ENCODE measurements around the gene BRD7.

The BRD7 gene

DNA sequence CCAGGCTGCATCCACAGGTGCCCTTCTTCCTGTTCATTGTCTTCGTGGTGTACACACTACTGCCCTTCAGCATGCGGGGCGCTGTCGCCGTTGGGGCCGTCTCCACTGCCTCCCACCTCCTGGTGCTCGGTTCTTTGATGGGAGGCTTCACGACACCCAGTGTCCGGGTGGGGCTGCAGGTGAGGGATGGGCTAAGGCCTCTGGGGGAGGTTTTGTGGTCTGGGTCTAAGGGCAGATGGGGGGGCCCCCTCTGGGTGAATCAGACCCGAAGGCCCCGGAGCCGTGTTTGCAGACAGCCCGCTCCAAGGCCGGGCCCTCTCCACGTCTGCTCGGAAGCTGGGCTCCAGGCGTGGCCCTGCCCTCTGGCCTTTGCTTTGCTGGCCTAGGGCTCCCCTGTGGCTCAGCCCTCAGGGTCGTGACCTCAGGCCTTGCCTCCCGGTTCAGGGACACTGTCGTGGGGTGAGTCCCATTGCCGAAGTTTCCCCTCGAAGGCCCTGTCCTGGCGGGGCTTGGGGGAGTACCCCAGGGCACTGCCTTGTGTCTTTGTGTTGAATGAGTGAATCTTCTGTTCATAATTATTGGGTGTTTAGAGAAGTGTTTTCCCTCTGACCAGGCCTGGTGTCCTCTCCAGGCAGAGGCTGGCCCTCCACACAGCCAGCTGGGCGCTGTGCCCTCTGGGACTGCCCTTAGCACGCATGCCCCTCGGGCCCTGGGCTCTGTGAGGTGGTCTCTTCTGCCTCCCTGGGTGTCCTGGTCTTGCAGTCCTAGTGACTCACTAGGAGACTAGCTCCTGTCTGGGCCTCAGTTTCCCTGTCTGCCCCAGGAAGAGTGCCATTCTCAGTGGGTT, 76.8 kb downstream of the BRD7 start:
- no peak for DNase-seq

DNA sequence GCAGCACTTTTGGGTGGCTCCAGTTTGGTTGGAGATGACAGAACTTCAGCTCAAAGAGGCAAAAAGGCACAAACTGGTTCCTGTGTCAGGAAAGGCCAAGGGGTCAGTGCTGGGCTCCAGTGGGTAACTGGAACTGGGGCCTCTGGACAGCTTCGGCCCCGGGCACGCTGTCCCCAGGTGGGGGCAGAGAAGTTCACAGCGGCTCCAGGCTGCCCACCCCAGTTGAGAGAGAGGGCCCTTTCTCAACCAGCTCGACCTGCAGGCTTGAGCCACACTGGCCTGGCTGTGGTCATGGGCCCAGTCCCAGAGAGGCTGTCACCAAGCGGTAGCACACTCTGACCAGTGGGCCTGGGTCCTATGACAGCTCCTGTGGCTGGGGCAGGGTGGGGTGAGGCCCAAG, 77.9 kb downstream of the BRD7 start:
- no peak for DNase-seq

DNA sequence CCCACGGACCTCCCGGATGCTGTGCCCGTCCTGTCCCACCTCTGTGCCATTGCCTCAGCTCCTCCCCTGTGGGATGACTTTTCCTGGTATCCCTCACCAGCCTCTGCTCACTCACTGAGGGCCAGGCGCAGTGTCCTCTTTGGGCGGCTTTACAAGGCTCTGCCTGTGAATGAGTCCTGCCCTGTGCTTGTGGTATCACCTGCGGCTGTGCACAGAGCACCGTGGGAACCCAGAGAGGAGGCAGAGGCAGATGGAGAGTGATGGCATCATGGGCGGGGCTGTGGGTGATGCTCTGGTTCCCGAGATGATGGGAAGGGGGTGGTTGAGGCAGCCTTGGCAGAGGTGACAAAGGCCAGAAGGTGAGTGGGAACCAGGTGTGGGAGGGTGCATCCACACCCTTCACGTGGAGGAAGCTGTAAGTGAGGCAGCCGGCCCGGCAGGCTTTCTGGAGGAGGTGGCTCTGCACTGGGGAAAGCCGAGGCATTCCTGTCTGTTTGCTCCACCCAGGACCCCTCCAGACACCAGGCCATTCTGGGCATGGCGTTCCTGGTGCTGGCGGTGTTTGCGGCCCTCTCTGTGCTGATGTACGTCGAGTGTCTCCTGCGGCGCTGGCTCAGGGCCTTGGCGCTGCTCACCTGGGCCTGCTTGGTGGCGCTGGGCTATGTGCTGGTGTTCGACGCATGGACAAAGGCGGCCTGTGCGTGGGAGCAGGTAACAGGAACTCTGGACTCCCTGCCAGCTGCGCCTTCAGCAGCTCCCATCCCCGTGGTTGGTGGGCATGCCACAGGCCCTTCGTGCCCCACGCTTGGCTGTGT, 78.6 kb downstream of the BRD7 start:
- no peak for DNase-seq

DNA sequence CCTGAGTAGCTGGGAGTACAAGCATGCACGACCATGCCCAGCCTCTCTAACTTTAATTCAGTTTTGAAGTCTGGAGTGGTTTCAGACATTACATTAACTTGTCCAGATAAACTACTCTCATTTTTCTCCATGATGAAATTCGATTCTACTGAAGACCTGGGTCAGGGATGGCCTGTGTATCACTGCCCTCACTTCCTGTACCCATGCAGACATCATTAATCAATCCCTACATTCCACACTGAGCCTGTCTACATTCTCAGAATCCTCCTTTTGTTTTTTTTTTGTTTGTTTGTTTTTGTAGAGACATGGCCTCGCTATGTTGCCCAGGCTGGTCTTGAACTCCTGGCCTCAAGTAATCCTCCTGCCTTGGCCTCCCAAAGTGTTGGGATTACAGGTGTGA, 79.9 kb downstream of the BRD7 start:
- no peak for DNase-seq

DNA sequence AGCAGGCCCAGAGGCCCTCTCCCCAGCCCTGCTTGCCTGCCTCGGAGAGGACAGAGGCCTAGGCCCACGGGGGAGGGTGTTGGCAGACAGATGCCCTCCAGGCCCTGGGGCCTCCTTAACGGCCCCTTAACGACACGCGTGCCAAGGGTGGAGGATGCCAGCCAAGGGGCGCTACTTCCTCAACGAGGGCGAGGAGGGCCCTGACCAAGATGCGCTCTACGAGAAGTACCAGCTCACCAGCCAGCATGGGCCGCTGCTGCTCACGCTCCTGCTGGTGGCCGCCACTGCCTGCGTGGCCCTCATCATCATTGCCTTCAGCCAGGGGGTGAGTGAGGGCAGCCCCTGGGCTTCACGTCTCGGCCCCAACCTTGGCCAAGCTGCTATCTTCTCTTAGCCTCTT, 80.8 kb downstream of the BRD7 start:
- no peak for DNase-seq

DNA sequence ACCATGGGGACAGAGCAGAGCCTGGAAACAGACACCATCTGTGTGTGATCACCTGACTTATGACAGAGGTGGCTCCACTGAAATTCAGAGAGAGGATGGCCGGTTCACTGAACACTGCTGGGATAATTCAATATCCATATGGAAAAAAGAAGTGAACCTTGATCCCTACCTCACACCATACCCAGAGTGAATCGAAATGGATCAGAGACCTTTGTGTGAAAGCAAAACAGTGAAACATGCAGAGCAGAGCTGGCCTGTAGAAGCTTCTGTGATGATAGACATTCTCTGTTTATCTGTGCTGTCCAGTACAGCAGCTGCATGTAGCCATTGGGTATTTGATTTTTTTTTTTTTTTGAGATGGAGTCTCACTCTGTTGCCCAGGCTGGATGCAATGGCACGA, 82.1 kb downstream of the BRD7 start:
- no peak for DNase-seq

DNA sequence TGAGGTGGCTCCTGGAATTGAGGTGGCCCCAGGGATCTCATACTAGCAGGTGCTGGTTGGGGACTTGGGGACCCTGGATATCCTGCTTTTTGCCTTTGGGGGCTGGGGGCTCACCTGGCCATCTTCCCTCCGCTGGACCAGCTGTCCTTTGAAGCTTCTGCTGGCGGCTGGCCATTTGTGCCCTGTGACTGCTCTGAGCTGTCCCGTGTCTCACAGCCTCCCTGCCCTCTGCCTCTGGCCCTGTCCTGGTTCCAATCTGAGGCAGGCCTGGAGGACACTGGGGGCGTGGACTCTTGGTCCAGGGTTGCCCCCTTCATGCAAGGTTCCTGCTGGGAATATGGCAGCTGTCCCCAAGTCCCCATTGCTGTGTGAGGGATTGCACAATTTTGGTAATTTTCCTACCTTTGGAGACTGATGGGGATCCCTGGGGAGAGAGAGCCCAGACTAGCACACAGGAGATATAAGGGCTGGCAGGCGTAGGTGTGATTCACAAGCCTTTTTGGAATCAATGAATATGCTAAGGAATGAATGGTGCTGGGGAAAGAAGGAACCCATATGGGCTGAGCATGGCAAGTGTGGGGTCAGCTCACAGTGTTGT, 83.3 kb downstream of the BRD7 start:
- DNase-seq: no peak

DNA sequence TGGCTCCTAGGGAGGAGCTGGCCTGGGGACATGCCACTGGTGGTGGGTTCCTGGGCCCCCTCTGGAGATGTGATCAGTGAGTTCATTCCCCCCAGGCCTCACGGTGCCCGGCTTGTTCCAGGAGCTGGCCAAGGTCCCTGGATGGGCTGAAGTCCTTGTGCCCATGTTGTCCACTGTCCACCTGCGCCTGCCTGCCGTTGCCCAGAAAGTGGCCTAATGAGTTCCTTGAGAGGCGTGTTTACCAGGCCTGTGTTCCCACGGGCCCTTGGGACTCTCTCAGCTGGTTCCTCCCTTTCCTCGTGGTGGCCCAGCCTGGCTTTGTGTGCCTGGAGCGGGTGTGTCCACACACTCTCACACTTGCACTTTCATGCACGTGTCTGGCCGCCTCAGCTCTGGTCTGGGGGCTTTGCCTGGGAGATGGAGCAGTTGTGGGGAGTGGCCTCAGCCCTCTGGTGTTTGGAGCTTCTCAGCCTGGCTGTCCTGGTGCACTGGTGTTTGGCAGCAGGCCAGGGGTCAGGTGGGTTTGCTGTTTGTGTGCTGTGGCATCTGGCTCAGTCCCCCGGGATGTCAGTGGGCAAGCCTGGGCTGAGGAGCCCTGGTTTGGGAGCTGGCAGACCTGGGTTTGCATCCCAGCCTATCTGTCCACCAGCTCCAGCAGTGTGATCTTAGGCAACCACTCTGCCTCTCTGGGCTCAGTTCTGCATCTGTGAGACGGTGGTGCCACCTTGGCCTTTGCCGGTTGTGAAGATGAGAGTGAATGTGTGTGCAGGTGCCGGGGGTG, 84.5 kb downstream of the BRD7 start:
- DNase-seq: no peak

DNA sequence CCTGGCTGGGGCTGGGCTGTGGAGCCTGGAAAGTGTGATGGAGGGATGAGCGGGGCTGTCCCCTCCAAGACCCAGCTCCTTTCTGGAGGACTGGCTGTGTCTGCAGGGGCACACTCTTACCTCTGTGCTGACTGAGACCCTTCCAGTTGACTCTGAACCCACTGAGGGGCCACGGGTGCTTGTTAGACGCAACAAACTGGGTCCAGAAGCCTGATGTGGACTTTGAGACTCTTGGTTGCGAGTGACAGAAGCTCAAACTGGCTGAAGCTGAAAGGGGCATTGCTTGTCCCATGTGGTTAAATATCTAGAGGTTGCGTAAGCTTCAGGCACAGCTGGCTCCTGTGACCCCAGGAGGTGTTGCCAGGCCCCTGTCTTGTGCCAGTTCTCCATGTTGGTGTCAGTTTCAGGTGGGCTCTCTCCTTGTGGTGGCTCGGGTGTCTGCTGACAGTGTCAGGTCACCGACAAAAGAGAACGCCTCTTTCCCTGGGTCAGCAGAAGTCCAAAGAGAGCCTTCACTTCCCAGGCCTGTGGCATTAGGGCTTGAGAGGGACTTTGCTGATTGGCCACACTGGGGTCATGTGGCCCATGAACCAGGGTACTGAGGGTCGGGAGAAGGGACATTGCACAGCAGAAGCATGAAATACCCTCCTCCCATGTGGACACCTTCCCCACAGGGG, 85.7 kb downstream of the BRD7 start:
- no peak for DNase-seq

DNA sequence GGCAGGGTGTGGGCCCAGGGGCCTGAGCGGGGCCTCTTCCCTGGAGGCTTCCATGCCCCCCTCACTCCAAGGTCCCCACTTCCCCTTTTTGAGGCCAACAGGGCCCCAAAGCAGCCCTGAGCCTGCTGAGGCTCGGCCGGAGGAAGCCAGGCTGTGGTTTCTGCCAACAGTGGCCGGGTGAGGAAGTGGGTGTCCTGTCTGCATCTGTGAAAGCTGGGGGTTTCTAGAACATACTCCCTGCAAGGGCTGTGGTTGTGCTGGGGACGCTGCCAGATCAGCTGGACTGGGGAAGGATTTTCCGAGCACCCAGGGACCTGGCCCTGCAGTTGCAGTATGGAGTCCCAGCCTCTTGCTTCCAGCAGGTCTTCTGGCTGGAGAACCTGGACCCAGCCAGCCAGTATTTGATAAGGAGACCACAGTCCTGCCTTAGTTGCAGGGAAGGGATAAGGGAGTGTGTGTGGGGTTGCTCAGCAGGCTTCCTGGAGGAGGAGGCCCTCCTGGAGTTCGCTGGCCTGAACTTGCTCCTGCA, 86.7 kb downstream of the BRD7 start:
- no peak for DNase-seq

DNA sequence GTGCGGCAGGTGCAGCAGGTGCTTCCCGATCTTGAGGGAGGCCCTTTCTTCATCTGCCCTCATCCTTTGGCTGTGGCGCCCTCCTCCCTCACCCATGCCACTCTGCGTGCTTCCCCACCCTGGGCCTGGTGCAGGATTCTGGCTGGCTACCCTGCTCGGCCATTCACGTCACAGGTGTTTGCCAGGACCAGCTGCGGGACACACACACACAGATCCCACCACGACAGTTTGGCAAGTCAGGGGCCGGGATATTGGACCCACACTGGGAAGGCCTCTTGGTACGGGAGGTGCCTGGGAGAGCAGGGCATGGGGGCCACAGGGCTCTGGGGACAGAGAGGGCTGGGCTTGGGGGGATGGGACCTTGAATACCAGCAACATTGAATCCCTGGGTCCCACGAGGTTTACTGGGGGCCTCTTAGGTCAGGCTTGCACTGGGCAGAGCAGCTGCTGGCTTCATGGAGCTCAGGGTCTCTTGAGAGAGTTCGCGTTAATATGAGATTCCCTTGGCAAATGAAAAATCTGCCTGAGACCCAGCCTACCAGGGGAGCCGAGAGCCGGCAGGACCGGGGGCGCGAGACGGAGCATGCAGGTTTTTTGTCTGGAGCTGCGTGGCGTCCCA, 87.3 kb downstream of the BRD7 start:
- no peak for DNase-seq

DNA sequence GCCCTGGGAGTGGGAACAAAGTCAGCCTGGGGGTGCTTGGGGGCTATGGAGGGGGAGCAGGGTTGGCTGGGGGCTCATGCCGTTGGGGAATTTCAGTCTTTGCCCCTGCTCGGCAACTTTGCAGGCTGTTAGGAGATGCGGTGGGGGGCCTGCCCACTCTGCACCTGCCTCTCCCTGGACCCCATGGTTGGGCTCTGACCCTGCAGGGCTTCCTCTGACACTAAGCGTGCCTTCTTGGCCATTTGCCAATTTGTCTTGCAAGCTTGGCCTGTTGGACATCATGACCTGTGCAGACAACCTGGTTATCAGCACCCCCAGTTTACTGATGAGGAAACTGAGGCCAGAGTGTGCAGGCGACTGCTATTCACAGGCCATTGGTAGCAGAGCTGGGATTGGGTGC, 87.9 kb downstream of the BRD7 start:
- DNase-seq: no peak

DNA sequence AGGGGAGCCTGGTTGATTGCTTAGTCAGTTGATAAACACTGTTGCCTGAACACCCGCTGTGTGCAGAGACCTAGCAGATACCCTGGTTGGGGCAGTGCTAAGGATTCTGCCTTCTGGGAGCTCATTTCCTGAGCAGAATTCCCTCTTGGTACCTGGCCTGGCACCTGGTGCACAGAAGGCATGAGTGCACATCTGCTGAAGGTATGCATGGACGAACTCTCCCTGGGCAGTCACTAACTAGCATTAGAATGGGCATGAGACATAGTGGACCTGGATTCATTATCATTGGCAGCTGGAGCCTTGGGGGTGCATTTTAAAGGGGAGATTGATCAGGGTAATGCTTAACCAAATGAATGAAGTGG, 89.3 kb downstream of the BRD7 start:
- no peak for DNase-seq

DNA sequence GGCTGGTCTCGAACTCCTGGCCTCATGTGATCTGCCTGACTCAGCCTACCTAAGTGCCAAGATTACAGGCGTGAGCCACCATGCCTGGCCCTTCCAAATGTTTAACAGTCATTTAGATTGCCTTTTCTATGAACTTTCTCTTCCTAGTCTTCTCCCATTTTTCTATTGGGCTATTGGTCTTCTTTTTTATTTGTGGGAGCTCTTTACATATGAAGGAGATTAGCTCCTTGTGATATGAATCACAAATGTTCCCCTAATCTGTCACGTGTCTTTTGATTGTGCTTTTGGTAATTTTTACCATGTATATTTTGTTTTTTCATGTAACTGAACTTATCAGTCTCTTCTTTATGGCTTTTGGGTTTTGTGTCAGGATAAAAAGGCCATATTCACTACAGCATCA, 90.5 kb downstream of the BRD7 start:
- no peak for DNase-seq

DNA sequence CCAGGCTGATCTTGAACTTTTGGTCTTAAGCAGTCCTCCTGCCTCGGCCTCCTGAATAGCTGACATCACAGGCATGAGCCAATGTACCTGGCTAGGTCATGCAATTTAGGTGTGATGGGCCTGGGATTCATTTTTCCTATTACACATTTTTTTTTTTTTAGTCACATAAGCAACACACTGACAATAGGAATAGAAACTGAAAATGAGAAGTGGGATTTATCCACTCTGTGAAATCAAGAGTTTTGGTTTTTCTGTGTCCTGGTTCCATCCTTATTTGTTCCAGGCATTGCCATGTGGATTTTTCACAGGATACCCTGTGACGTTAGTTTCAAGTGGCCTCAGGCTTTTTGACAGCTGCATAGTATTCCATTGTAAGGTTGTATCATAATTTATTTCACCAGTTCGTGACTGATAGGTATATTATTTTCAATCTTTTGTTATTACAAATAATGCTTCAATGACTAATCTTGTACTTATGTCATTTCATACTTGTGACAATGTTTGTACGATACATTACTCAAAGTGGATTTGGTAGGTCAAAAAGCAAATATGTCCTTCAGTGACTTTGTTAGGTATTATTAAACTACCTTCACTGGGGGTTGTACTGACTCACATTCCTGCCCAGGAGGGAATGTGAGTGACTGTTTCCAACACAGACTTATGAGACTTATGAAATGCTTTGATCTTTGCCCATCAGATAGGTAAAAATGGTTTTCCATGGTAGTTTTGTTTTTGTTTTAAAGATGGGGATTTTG, 91.8 kb downstream of the BRD7 start:
- no peak for DNase-seq

DNA sequence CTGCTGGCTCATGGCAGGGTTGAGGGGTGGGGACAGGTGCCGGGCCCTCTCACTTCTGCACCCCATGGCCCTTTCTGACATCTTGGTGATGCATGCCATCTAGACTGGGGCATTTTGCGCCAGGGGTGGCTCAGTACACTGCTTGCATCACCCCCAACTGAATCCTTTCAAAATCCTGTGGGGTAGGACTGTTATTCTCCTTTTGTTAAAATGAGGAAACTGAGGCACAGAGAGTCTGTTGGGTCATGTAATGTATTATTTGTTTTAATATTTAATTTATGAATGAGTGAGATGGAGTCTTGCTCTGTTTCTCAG, 92.5 kb downstream of the BRD7 start:
- DNase-seq: no peak

DNA sequence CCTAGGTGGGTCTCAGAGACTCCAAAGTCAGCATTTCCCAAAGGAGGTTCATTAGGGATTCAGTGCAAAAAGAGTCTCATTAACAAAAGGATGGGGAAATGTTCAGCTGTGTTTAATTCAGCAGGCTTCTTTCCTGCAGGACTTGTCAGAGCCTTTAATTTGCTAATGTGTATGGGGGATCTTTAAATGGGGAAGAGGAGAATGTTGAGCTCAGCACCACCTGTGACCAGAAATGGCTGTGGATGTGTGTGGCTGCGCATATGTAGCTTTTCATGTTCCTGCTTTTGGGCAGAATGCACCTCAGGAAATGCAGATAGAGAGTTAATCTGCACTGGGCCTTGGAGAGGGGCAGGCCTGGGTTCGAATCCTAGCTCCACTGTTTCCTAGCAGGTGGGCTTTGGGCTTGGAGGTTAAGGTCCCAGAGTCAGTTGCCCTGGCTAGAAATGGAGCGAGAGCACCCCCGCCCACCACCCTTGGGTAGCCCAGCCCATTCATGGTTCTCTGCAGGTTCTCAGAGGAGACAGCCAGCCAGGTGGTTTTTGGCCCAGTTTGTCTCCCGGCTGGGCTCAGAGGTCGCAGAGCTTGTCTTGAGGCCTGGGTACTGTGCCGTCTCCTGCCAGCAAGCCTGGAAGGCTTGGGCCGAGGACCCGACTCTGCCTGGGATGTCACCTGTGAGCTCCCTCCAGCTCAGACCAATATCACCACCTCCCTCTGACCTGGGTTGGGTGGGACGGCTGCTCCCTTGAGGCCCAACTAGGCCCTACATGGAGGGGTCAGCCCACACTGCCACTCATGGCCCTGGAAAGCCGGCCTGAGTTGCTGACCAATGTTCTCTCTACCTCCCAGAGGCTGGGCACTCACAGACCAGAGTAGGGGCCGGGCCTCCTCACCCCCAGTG, 93.1 kb downstream of the BRD7 start:
- no peak for DNase-seq

DNA sequence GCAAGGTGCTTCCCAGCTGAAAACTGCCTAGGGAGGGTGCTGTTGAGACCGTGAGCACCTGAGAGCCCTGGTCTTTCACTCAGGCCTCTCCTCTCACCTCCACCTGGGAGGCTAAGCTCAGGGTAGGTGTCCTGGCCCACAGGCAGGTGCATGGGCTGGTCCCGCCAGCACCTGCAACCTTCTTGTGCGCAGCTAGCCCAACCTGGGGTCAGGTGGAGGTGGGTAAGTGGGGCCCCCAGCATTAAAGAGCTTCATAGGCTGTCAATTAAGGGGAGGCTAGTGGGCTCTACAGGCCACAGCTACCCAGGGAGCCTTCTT, 93.7 kb downstream of the BRD7 start:
- DNase-seq: no peak

DNA sequence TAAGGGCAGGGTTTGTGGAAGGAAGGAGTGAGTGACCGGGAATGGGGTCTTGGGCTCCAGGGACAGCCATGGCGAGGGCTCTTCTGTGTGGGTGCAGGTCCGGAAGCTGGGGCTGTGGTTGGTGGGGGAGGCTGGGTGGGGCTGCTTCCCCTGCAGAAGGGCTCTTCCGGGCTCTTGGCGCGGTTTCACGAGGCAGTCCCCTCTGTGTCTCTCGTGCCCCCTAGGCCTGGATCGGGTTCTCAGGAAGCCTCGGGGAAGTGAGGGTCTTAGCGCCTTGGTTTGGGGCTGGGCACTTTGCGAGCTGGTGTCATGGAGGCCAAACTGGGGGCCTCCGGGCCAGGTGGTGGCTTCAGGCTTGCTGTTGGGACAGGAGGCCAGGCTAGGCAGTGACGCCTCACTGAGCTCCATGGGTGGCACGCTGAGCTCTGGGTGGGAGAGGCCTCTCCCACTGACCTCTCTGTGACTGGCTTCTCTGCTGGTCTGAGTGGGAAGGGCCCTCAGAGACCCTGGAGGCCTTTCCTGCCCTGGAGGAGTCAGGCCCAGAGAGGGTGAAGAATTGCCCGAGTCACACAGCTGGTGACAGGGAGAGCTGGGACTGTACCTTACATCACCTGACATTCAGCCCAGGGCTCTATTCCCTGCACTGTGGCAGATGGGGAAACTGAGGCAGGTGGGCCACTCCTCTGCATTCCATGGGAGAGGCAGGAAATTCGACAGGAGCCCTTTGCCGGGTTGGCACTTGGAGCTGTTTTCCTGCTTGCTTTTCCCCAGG, 94.3 kb downstream of the BRD7 start:
- DNase-seq: no peak

Measured in right kidney (tissue), 1 donor.